ENCODE results near the gene TRIM47.

TRIM47 gene

GRCh38 chr17:75895370-75896155 lies 17.2 kb upstream of the TRIM47 start:
- peak; percentile 68 for TF ChIP-seq MAX (IDR thresholded peaks at IDR 0.05; ENCODE audit: low read depth, low read length)
- peak; percentile 31 for TF ChIP-seq CTCF (IDR thresholded peaks at IDR 0.05; ENCODE audit: low read depth, low read length)
- TF ChIP-seq MYC (IDR thresholded peaks at IDR 0.05; ENCODE audit: low read depth, low read length), result no peak
- TF ChIP-seq POLR2A (IDR thresholded peaks at IDR 0.05; ENCODE audit: extremely low read depth, insufficient read length), result peak; percentile 18
- H3K4me3 ChIP-seq (ENCODE audit: low read depth, low read length), result peak overlapping the region; percentile 75
- peak; percentile 62 for DNase-seq (ENCODE audit: low read depth)

GRCh38 chr17:75894049-75894733 lies 15.8 kb upstream of the TRIM47 start:
- no peak for DNase-seq (ENCODE audit: low read depth)
- TF ChIP-seq POLR2A (IDR thresholded peaks at IDR 0.05; ENCODE audit: extremely low read depth, insufficient read length), result no peak
- TF ChIP-seq MYC (IDR thresholded peaks at IDR 0.05; ENCODE audit: low read depth, low read length), result no peak
- TF ChIP-seq MAX (IDR thresholded peaks at IDR 0.05; ENCODE audit: low read depth, low read length), result no peak
- TF ChIP-seq CTCF (IDR thresholded peaks at IDR 0.05; ENCODE audit: low read depth, low read length), result no peak
- no peak overlapping the region for H3K4me3 ChIP-seq (ENCODE audit: low read depth, low read length)

GRCh38 chr17:75893305-75894048 lies 15.1 kb upstream of the TRIM47 start:
- DNase-seq (ENCODE audit: low read depth), result no peak
- no peak overlapping the region for H3K4me3 ChIP-seq (ENCODE audit: low read depth, low read length)
- TF ChIP-seq MYC (IDR thresholded peaks at IDR 0.05; ENCODE audit: low read depth, low read length) (no peak), CTCF (IDR thresholded peaks at IDR 0.05; ENCODE audit: low read depth, low read length) (no peak), POLR2A (IDR thresholded peaks at IDR 0.05; ENCODE audit: extremely low read depth, insufficient read length) (no peak), MAX (IDR thresholded peaks at IDR 0.05; ENCODE audit: low read depth, low read length) (no peak)

- no peak for DNase-seq (ENCODE audit: low read depth)
- no peak overlapping the region for H3K4me3 ChIP-seq (ENCODE audit: low read depth, low read length)
- TF ChIP-seq MAX (IDR thresholded peaks at IDR 0.05; ENCODE audit: low read depth, low read length), result no peak
- TF ChIP-seq POLR2A (IDR thresholded peaks at IDR 0.05; ENCODE audit: extremely low read depth, insufficient read length), result no peak
- TF ChIP-seq CTCF (IDR thresholded peaks at IDR 0.05; ENCODE audit: low read depth, low read length), result no peak
- TF ChIP-seq MYC (IDR thresholded peaks at IDR 0.05; ENCODE audit: low read depth, low read length), result no peak
These were observed 14.3 kb upstream of the TRIM47 start for GRCh38 chr17:75892556-75893224.

Measured in NB4 (cell line).